ENCODE measurements around the gene ZFHX3. TPM values are rescaled to one million over a fixed set of nuclear protein-coding genes. Genes with fewer than 3 reads are reported as not detected.
A peak's percentile ranks its signal among the peaks of the same experiment; 100 is the strongest.

Gene ZFHX3
- total and polyA plus RNA-seq, 2 experiments from 2014 or later, result 6.7 to 12.2 TPM

- Histone ChIP-seq H3K27me3 (no peaks in the 10 kb centered on the region), H3K36me3 (no peaks in the 10 kb centered on the region), H3K27ac (no peak overlapping the region), H3K9me3 (ENCODE audit: low read depth) (no peaks in the 10 kb centered on the region), H3K4me3 (no peak overlapping the region), H3K4me1 (ENCODE audit: low read depth) (peaks cover 43% of the 10 kb centered on the region)
- no peak for TF ChIP-seq CTCF (IDR thresholded peaks at IDR 0.05; ENCODE audit: low read depth, low read length)
- peak in 1 of 2 donors; percentile 48 for DNase-seq (ENCODE audit: low read depth in 1 of 2, low spot score in 1 of 2)
Observed at GRCh38 chr16:72850853-72851252, 197.1 kb downstream of the ZFHX3 start.

- H3K4me1 ChIP-seq (ENCODE audit: low read depth), result peaks cover 50% of the 10 kb centered on the region
- no peaks in the 10 kb centered on the region for H3K9me3 ChIP-seq (ENCODE audit: low read depth)
- H3K4me3 ChIP-seq, result no peak overlapping the region
- no peak overlapping the region for H3K27ac ChIP-seq
- no peaks in the 10 kb centered on the region for H3K27me3 ChIP-seq
- no peaks in the 10 kb centered on the region for H3K36me3 ChIP-seq
- no peak for DNase-seq (ENCODE audit: low read depth in 1 of 2, low spot score in 1 of 2)
- no peak for TF ChIP-seq CTCF (IDR thresholded peaks at IDR 0.05; ENCODE audit: low read depth, low read length)
Observed at GRCh38 chr16:72850021-72850420, 197.9 kb downstream of the ZFHX3 start.

GRCh38 chr16:72848759-72849664 lies 198.9 kb downstream of the ZFHX3 start:
- no peaks in the 10 kb centered on the region for H3K27me3 ChIP-seq
- DNase-seq (ENCODE audit: low read depth in 1 of 2, low spot score in 1 of 2), result peak in 1 of 2 donors; percentile 94

GRCh38 chr16:72848028-72848400 lies 199.9 kb downstream of the ZFHX3 start:
- no peak for DNase-seq (ENCODE audit: low read depth in 1 of 2, low spot score in 1 of 2)
- no peak for TF ChIP-seq CTCF (IDR thresholded peaks at IDR 0.05; ENCODE audit: low read depth, low read length)
- Histone ChIP-seq H3K36me3 (no peaks in the 10 kb centered on the region), H3K27me3 (no peaks in the 10 kb centered on the region), H3K4me1 (ENCODE audit: low read depth) (peaks cover 55% of the 10 kb centered on the region), H3K4me3 (no peak overlapping the region), H3K27ac (peak overlapping the region; percentile 30), H3K9me3 (ENCODE audit: low read depth) (no peaks in the 10 kb centered on the region)

More at GRCh38 chr16:72848759-72849664, 198.9 kb downstream of the ZFHX3 start:
- Histone ChIP-seq H3K4me1 (ENCODE audit: low read depth) (peaks cover 58% of the 10 kb centered on the region), H3K27ac (no peak overlapping the region), H3K36me3 (no peaks in the 10 kb centered on the region), H3K9me3 (ENCODE audit: low read depth) (no peaks in the 10 kb centered on the region), H3K4me3 (no peak overlapping the region)
- TF ChIP-seq CTCF (IDR thresholded peaks at IDR 0.05; ENCODE audit: low read depth, low read length), result no peak

- no peak overlapping the region for H3K4me3 ChIP-seq
- peaks cover 55% of the 10 kb centered on the region for H3K4me1 ChIP-seq (ENCODE audit: low read depth)
- H3K27me3 ChIP-seq, result no peaks in the 10 kb centered on the region
- H3K9me3 ChIP-seq (ENCODE audit: low read depth), result no peaks in the 10 kb centered on the region
- peak; percentile 53 to 61 for DNase-seq (ENCODE audit: low read depth in 1 of 2, low spot score in 1 of 2)
- TF ChIP-seq CTCF (IDR thresholded peaks at IDR 0.05; ENCODE audit: low read depth, low read length), result peak; percentile 55
- peak overlapping the region; percentile 30 for H3K27ac ChIP-seq
- H3K36me3 ChIP-seq, result no peaks in the 10 kb centered on the region
Observed at GRCh38 chr16:72847187-72848027, 200.5 kb downstream of the ZFHX3 start.

All from cardiac muscle cell (in vitro differentiated cells and primary cell).